ENCODE data around the gene PTCD3.

Gene PTCD3

DNA sequence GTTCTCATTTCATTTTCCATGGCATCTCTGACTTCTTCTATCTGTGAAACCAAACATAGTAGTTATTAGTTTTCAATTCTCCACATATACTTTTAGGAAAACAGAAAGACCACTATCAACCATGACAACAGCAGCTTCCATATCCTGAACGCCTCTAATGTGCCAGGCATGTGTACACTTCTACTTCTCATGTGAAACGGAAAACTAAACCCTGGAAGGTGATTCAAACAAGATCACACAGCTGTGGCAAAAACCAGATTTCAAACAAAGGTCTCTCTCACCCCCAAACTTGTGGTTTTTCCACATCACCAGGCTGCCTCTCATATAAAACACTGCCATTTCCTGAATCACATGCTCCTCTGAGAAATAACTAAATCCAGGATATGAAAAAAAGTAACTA, 41.8 kb downstream of the PTCD3 start:
- DNase-seq = no peak

- DNase-seq = no peak
Measured at GRCh38 chr2:86150502-86150901, 44.5 kb downstream of the PTCD3 start.

DNA sequence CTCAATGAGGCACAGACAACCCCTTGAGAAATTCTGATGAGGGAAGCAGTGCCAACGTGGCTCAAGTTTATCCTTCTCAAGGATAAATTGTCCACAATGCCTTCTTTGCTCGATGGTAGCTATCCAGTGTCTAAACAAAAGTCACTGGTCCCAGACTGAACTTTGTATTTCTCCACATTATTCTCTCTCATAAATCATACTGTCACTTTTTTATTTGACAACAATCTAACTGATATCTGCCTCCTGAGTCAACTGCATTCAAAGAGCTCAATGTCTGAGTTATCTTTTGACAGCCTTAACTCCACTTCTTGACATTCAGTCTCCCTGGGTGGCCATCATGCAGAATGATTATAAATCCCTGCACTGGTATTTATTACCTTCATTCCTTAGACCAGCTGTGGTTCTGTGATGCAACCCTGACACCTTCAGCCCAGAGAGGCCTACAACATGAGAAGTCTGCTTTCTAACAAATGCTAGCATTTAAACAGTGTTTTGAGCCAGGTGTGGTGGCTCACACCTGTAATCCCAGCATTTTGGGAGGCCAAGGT, 51.0 kb downstream of the PTCD3 start:
- DNase-seq = no peak

DNA sequence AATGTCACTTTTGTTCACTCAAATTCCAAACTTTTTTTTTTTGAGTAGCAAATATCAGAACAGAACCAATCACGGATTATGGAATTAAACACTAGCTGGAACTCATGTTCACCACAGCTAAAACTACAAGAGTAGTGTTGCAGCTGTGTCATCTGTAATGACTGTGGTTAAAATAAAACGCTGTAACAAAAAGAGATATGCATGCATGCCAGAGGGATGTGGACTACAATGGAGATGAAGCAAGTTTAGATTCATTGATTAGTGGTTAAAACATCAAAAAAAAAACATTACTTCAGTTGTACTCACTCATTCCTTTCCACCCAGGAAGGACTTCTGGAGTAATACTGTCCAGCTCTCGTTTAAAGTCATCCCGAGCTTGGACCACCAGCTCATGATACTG, 52.3 kb downstream of the PTCD3 start:
- no peak for DNase-seq

- DNase-seq = no peak
Measured at GRCh38 chr2:86160156-86160952, 54.3 kb downstream of the PTCD3 start.

DNA sequence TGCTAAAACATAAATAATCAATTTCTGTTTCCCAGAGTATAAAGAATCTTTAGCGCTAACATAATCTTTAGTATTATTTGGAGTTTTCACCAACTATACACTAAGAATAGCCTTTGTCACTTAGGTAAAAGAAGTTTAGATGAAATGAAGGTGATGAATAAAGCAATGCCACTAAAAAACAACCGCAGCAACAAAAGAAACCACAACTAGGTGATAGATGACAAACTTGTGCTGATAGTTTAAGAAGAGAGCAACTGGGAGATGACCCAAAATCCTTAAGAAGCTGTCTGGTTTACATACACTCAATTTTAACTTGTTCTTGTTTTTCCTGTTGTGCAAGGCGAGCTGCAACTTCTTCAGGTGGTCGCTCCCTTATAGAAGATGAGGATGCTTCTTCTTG, 64.4 kb downstream of the PTCD3 start:
- no peak for DNase-seq

DNA sequence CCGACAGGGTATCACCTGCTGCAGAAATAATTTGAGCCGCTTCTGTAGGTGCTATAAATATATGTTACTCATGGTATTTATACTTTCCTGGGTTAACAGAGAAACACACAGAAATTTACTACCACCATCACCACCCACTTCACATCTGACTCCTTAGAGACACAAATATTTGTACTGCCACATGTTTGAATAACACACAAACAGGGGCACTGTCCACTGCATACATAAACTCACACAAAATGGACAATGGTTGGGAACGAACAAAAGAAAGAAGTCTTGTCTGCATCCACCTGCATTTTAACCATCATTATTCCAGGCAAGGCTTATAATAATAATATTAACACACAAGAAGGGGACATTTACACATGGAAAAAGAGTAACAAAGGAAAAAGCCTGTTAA, 65.3 kb downstream of the PTCD3 start:
- no peak for DNase-seq

GRCh38 chr2:86172610-86173009, 66.6 kb downstream of the PTCD3 start:
- DNase-seq = no peak

DNA sequence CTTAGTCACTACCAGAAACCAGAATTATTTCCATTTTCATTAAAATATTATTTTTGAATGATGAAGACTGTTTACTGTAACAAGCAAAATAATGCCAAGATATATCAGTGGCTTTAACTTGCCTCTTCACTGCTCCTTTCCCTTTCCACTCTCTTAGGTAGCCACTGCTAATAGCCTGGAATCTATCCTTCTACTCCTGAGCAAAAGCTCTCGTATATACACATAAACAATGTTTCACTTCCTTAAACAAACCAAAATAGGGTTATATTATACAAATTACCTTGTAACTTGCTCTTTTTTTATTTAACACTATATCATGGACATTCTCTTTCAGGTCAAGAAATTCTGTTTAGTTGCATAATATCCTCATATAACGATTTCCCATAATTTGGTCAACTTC, 68.4 kb downstream of the PTCD3 start:
- DNase-seq = no peak

GRCh38 chr2:86175828-86176227, 69.8 kb downstream of the PTCD3 start:
- no peak for DNase-seq

DNA sequence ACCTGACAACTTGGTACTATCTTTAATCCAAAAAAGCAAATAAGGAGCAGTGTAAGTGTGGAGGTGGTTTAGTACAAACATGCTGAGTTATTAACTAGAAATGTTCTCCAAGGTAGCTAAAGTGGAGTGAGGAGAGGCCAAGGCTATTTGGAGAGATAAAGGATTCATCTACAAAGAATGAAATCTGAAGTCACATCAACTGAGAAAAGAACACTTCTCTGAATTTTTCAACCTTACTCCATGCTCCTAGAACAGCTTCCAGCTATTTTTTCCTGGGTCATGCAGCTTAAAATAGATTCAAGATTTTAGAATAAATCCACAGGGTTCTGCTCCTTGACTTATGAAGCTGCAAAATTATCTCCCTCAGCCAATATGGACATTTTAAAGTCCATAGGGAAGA, 70.6 kb downstream of the PTCD3 start:
- DNase-seq = no peak

- no peak for DNase-seq
Measured at GRCh38 chr2:86185517-86186212, 79.6 kb downstream of the PTCD3 start.

- DNase-seq = no peak
Measured at GRCh38 chr2:86186431-86186830, 80.4 kb downstream of the PTCD3 start.

DNA sequence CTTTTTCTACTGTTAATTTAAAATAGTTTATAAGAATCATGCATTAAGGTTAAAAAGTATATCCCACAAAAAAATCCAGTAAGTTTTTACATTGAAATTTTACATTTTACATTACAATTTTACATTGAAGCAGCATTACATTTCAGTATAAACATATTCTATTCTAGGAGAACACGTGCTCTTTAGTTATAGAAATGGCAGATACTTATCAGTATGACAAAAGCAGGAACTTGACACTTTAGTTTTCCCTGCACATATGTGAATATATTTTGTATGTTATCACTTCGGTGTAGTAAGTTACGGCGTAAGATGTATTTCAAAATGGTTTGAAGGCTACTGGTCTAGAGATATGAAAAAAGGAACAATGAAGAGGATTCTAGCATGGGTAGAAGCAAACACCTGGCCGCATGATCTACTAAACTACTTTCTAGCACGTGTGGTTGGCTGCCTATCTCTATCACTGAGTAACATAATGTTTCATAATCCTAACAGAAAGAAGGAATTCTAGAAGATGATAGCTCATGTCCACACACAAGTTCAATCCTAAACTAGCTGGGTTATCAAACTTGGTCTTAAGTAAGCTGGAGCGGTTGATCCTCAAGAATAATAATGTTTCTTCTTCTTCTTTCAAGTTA, 83.9 kb downstream of the PTCD3 start:
- no peak for DNase-seq

All from amniotic stem cell (primary cell).